GM23338 (cell line): Measurements from ENCODE around the gene TRABD. TPM values are rescaled to one million over a fixed set of nuclear protein-coding genes. Genes with fewer than 3 reads are reported as not detected.

Experiments used
- ATAC-seq: fragments of 200-7000 bp; cut with Tn5 transposase; 3 replicates; pipeline ENCODE4 v1.9.1; 2020
- DNase-seq: peaks from one replicate; pipeline ENCODE4 v3.0.0-alpha.2; 2015; ENCODE audit warnings: low spot score
- H2AFZ ChIP-seq: fragments of 200-600 bp; sonication (generic); 2 replicates; pipeline ENCODE4 v1.8.0; 2016; ENCODE audit warnings: antibody characterized with exemption, mild to moderate bottlenecking, moderate library complexity
- H3F3A ChIP-seq: fragments of 200-600 bp; sonication (generic); replicated peaks from 2 replicates; pipeline ENCODE4 v1.8.0; 2017; ENCODE audit warnings: antibody characterized with exemption, mixed run types, low read depth
- H3K27ac ChIP-seq: fragments of 200-600 bp; sonication (generic); 2 replicates; pipeline ENCODE4 v1.6.1; 2016; ENCODE audit warnings: low read depth
- H3K27me3 ChIP-seq: fragments of 200-600 bp; sonication (generic); 2 replicates; pipeline ENCODE4 v1.8.0; 2016; ENCODE audit warnings: mild to moderate bottlenecking, mixed run types, moderate library complexity; ENCODE audit not compliant: insufficient read depth
- H3K36me3 ChIP-seq: fragments of 200-600 bp; sonication (generic); 2 replicates; pipeline ENCODE4 v1.8.0; 2016; ENCODE audit warnings: mild to moderate bottlenecking; ENCODE audit not compliant: insufficient read depth
- H3K4me1 ChIP-seq: fragments of 200-600 bp; sonication (generic); 2 replicates; pipeline ENCODE4 v1.8.0; 2016; ENCODE audit warnings: mild to moderate bottlenecking, moderate library complexity; ENCODE audit not compliant: insufficient read depth
- H3K4me2 ChIP-seq: fragments of 200-600 bp; sonication (generic); 2 replicates; pipeline ENCODE4 v1.7.1; 2017; ENCODE audit warnings: mixed run types
- H3K4me3 ChIP-seq: fragments of 200-600 bp; sonication (generic); 2 replicates; pipeline ENCODE4 v1.6.1; 2016; ENCODE audit warnings: mixed run types
- H3K79me2 ChIP-seq: fragments of 200-600 bp; sonication (generic); replicated peaks from 2 replicates; pipeline ENCODE4 v1.8.0; 2017; ENCODE audit warnings: mild to moderate bottlenecking; ENCODE audit not compliant: insufficient read depth
- H3K9me2 ChIP-seq: fragments of 200-600 bp; sonication (generic); 2 replicates; pipeline ENCODE4 v1.8.0; 2017; ENCODE audit not compliant: insufficient read depth
- H4K20me1 ChIP-seq: fragments of 200-600 bp; sonication (generic); replicated peaks from 2 replicates; pipeline ENCODE4 v1.8.0; 2017; ENCODE audit warnings: mild to moderate bottlenecking; ENCODE audit not compliant: insufficient read depth
- H3K27ac Mint-ChIP-seq: 2 replicates; pipeline ENCODE4 v1.8.0; 2020; ENCODE audit warnings: inconsistent platforms, mild to moderate bottlenecking, moderate library complexity, mixed read lengths
- H3K27me3 Mint-ChIP-seq: 3 replicates; pipeline ENCODE4 v1.8.0; 2022; ENCODE audit warnings: low read depth, mild to moderate bottlenecking, moderate library complexity, mixed read lengths, inconsistent platforms; ENCODE audit not compliant: insufficient read depth, poor library complexity
- H3K36me3 Mint-ChIP-seq: 3 replicates; pipeline ENCODE4 v1.8.0; 2021; ENCODE audit warnings: low read depth, mild to moderate bottlenecking, inconsistent platforms, moderate library complexity, mixed read lengths
- H3K4me1 Mint-ChIP-seq: 3 replicates; pipeline ENCODE4 v1.8.0; 2020; ENCODE audit warnings: mild to moderate bottlenecking, inconsistent platforms, mixed read lengths
- H3K4me3 Mint-ChIP-seq: 3 replicates; pipeline ENCODE4 v1.8.0; 2021; ENCODE audit warnings: moderate library complexity, mild to moderate bottlenecking, inconsistent platforms, mixed read lengths
- H3K9me3 Mint-ChIP-seq: 3 replicates; pipeline ENCODE4 v1.8.0; 2020; ENCODE audit warnings: moderate library complexity, mild to moderate bottlenecking, inconsistent platforms, mixed read lengths
- CTCF ChIP-seq, 2 experiments: fragments of 200-600 bp in 1 of 2; sonication (generic) in 1 of 2; conservative IDR thresholded peaks; 2 replicates each; pipeline versions ENCODE4 v1.5.1 to v1.6.1; 2016 to 2017; ENCODE audit warnings: antibody characterized with exemption in 2 of 2, low read depth in 2 of 2, mild to moderate bottlenecking in 2 of 2, moderate library complexity in 1 of 2
- JUNB ChIP-seq: IDR thresholded peaks from one replicate; pipeline ENCODE4 v1.6.1; 2016; ENCODE audit warnings: antibody characterized with exemption; ENCODE audit not compliant: unreplicated experiment
- NANOG ChIP-seq: IDR thresholded peaks from 2 replicates; pipeline ENCODE4 v1.6.1; 2016; ENCODE audit warnings: antibody characterized with exemption, borderline replicate concordance
- POLR2AphosphoS5 ChIP-seq: IDR thresholded peaks from 2 replicates; pipeline ENCODE4 v1.6.1; 2016; ENCODE audit warnings: antibody characterized with exemption, low read depth
- REST ChIP-seq: IDR thresholded peaks from one replicate; pipeline ENCODE4 v1.6.1; 2018; ENCODE audit warnings: antibody characterized with exemption; ENCODE audit not compliant: unreplicated experiment
- polyA plus RNA-seq: library from polyadenylated mRNA; unstranded; fragments of >200 nt; fragmentation: Nextera tagmentation; extraction: Ambion mirVana; gene quantifications from 2 replicates; pipeline ENCODE4 v1.2.1, GENCODE V29; 2016
- total RNA-seq: library from RNA; depleted of rRNA; stranded (reverse); fragments of >200 nt; shearing (Covaris generic); gene quantifications from 2 replicates; pipeline ENCODE4 v1.2.3, GENCODE V29; 2014

TRABD gene
- total and polyA plus RNA-seq, 2 experiments from 2014 or later: 44.1 to 66.1 TPM

- TF ChIP-seq REST: no peak
- no peak for TF ChIP-seq POLR2AphosphoS5
- TF ChIP-seq NANOG: no peak
Measured at GRCh38 chr22:50208939-50209892, 23.5 kb downstream of the TRABD start (continued).

DNA sequence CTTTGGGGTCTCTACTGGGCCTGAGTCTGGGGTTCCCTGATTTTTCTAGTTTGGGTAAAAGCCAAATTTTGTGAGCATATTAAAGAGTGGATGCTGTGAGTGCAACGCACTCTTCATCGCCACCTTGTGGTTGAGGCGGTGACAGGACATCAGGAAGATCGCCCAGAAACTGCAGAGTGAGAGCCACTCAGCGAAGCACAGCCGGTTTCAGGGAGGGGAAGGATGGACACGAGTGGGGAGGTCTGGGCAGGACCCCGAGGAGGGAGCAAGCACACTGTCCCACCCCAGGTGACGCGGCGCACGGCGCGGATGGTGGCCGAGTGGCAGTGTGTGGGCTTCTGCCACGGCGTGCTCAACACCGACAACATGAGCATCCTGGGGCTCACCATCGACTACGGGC lies 24.2 kb downstream of the TRABD start:
- no peaks in the 10 kb centered on the region for H3K9me2 ChIP-seq
- H3K27ac Mint-ChIP-seq: no peak overlapping the region
- H3K36me3 Mint-ChIP-seq: peaks cover 46% of the 10 kb centered on the region
- H3K4me3 ChIP-seq: no peak overlapping the region
- no peak overlapping the region for H3K4me2 ChIP-seq
- no peak overlapping the region for H3K4me3 Mint-ChIP-seq
- H3K27me3 Mint-ChIP-seq: peaks cover 9% of the 10 kb centered on the region
- no peak overlapping the region for H2AFZ ChIP-seq
- no peaks in the 10 kb centered on the region; the same call in 2 of the 3 replicates for H3K9me3 Mint-ChIP-seq
- peaks cover 16% of the 10 kb centered on the region for H4K20me1 ChIP-seq
- H3K27ac ChIP-seq: no peak overlapping the region
- H3K4me1 Mint-ChIP-seq: peaks cover 2% of the 10 kb centered on the region; the same call in 1 of the 3 replicates
- no peaks in the 10 kb centered on the region for H3F3A ChIP-seq
- DNase-seq (peak; percentile 75), ATAC-seq (peak; percentile 64)
- H3K36me3 ChIP-seq: 0 out of 2 replicates have a peak, but pooled peaks cover 7% of the 10 kb centered on the region
- no peaks in the 10 kb centered on the region for H3K4me1 ChIP-seq
- peak; percentile 83 to 85 for TF ChIP-seq CTCF (conservative IDR thresholded peaks at IDR 0.05; ENCODE audit: low read depth in 2 of 2)
- no peak for TF ChIP-seq JUNB
- peaks cover 17% of the 10 kb centered on the region; the same call in 1 of the 2 replicates for H3K79me2 ChIP-seq
- no peaks in the 10 kb centered on the region for H3K27me3 ChIP-seq
